Measurements from ENCODE around the gene COL16A1. TPM values are rescaled to one million over a fixed set of nuclear protein-coding genes. Genes with fewer than 3 reads are reported as not detected.

The COL16A1 gene
- total and polyA plus RNA-seq, 2 of the 13 experiments (the other 11 are each of a cell fraction or from before 2014, with no cell fraction given): 4.3 to 12.2 TPM

- TF ChIP-seq, protein P1, sequence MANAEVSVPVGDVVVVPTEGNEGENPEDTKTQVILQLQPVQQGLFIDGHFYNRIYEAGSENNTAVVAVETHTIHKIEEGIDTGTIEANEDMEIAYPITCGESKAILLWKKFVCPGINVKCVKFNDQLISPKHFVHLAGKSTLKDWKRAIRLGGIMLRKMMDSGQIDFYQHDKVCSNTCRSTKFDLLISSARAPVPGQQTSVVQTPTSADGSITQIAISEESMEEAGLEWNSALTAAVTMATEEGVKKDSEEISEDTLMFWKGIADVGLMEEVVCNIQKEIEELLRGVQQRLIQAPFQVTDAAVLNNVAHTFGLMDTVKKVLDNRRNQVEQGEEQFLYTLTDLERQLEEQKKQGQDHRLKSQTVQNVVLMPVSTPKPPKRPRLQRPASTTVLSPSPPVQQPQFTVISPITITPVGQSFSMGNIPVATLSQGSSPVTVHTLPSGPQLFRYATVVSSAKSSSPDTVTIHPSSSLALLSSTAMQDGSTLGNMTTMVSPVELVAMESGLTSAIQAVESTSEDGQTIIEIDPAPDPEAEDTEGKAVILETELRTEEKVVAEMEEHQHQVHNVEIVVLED (CRISPR knock-in tag; IDR thresholded peaks at IDR 0.05; ENCODE audit: borderline replicate concordance): peak; percentile 28; the same call in 1 of the 2 replicates
- TF ChIP-seq ZSCAN25 (CRISPR knock-in tag; IDR thresholded peaks at IDR 0.05) (peak; percentile 51; the same call in 1 of the 2 replicates), ZBTB7B (CRISPR knock-in tag; IDR thresholded peaks at IDR 0.05) (peak; percentile 87), PITX1 (CRISPR knock-in tag; IDR thresholded peaks at IDR 0.05) (peak; percentile 72; the same call in 1 of the 2 replicates), NR2F1 (CRISPR knock-in tag; IDR thresholded peaks at IDR 0.05) (peak; percentile 8 to 47; a peak in 2 of 4 replicates), KDM3A (CRISPR knock-in tag; IDR thresholded peaks at IDR 0.05; ENCODE audit: low read depth) (0 out of 2 replicates have a peak, but pooled peaks have one; percentile 26), ZNF274 (CRISPR knock-in tag; IDR thresholded peaks at IDR 0.05) (no peak), ZNF431 (CRISPR knock-in tag; IDR thresholded peaks at IDR 0.05; ENCODE audit: borderline replicate concordance, low read depth) (peak; percentile 55; the same call in 1 of the 2 replicates), ZNF468 (CRISPR knock-in tag; IDR thresholded peaks at IDR 0.05) (no peak), PCBP2 (optimal IDR thresholded peaks at IDR 0.05; ENCODE audit: low read depth, low read length, poor library complexity, severe bottlenecking) (no peak), RELA (CRISPR knock-in tag; IDR thresholded peaks at IDR 0.05) (no peak), SP5 (CRISPR knock-in tag; IDR thresholded peaks at IDR 0.05; ENCODE audit: borderline replicate concordance, low read depth) (peak; percentile 81), GZF1 (CRISPR knock-in tag; IDR thresholded peaks at IDR 0.05) (no peak), HOXA9 (CRISPR knock-in tag; IDR thresholded peaks at IDR 0.05; ENCODE audit: borderline replicate concordance) (no peak), ZSCAN9 (CRISPR knock-in tag; IDR thresholded peaks at IDR 0.05; ENCODE audit: borderline replicate concordance) (peak; percentile 80), PHF21A (CRISPR knock-in tag; IDR thresholded peaks at IDR 0.05) (peak; percentile 88), MIER2 (CRISPR knock-in tag; IDR thresholded peaks at IDR 0.05) (0 out of 2 replicates have a peak, but pooled peaks have one; percentile 61), EZH2 (conservative IDR thresholded peaks at IDR 0.05; ENCODE audit: low read depth, low read length) (no peak)
- TF ChIP-seq, protein P2, sequence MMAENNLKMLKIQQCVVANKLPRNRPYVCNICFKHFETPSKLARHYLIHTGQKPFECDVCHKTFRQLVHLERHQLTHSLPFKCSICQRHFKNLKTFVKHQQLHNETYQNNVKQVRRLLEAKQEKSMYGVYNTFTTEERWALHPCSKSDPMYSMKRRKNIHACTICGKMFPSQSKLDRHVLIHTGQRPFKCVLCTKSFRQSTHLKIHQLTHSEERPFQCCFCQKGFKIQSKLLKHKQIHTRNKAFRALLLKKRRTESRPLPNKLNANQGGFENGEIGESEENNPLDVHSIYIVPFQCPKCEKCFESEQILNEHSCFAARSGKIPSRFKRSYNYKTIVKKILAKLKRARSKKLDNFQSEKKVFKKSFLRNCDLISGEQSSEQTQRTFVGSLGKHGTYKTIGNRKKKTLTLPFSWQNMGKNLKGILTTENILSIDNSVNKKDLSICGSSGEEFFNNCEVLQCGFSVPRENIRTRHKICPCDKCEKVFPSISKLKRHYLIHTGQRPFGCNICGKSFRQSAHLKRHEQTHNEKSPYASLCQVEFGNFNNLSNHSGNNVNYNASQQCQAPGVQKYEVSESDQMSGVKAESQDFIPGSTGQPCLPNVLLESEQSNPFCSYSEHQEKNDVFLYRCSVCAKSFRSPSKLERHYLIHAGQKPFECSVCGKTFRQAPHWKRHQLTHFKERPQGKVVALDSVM (CRISPR knock-in tag; IDR thresholded peaks at IDR 0.05): 0 out of 2 replicates have a peak, but pooled peaks have one; percentile 38
- TF ChIP-seq, protein P3, sequence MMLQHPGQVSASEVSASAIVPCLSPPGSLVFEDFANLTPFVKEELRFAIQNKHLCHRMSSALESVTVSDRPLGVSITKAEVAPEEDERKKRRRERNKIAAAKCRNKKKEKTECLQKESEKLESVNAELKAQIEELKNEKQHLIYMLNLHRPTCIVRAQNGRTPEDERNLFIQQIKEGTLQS (CRISPR knock-in tag; IDR thresholded peaks at IDR 0.05): peak; percentile 99
- TF ChIP-seq, protein P4, sequence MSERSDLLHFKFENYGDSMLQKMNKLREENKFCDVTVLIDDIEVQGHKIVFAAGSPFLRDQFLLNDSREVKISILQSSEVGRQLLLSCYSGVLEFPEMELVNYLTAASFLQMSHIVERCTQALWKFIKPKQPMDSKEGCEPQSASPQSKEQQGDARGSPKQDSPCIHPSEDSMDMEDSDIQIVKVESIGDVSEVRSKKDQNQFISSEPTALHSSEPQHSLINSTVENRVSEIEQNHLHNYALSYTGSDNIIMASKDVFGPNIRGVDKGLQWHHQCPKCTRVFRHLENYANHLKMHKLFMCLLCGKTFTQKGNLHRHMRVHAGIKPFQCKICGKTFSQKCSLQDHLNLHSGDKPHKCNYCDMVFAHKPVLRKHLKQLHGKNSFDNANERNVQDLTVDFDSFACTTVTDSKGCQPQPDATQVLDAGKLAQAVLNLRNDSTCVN (CRISPR knock-in tag; IDR thresholded peaks at IDR 0.05; ENCODE audit: borderline replicate concordance): no peak
Observed at GRCh38 chr1:31701091-31701736, 2.6 kb downstream of the COL16A1 start (continued).
